ENCODE results near the gene MAGI1.
A peak's percentile ranks its signal among the peaks of the same experiment; 100 is the strongest.

Gene MAGI1

DNA sequence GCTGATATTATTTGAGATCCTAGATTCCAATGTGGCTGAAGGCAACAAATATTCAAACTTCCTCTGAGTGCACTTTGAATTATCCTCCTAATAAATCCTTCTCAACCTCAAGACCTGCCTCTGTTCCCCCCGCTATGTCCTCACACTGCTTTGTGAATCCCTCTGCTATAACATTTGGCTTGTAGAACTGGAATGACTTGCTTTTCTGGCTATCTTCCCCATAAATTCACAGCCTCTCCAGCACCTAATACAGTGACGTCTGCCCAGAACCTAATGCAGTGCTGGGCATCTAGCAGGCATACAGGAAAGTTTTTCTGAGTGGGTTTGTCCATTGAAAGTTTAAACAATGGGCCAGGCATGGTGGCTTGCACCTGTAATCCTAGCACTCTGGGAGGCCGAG is 707.0 kb downstream of the MAGI1 start:
- no peak for DNase-seq

DNA sequence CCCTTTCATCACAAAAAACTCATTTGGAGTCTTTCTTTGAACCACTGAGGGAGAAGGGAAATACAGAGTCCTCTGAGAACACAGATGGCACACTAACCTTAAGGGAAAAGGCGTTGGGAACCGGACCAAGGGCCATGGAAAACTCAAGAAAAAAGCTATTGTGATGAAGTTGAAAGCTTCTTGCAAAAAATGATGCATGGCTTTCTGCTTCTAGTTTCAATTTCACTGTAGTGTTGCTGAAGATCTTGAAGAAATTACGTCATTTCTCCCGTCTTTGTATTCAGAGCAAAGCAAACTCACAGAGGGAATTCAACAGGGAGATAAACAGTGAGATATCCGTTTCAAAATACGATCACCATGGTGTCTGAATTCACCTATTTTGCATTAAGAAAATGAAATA is 708.6 kb downstream of the MAGI1 start:
- no peak for DNase-seq

DNA sequence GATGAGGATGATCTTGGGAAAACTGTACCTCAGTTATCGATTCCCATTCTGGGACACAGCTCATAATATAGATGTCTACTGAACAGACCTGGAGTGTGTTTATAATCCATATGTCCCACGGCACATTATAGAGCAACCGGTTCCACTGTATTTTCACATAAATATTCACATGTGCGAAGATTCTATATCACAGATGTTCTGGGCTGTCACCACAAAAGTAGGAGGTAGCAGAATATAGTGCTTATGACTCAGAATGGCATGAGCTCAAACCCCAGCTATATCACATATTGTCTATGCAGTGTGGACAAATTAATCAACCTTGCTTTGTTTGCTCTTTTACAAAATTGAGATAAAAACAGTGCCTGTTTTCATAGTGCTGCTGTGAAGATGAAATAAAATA is 710.6 kb downstream of the MAGI1 start:
- no peak for DNase-seq

DNA sequence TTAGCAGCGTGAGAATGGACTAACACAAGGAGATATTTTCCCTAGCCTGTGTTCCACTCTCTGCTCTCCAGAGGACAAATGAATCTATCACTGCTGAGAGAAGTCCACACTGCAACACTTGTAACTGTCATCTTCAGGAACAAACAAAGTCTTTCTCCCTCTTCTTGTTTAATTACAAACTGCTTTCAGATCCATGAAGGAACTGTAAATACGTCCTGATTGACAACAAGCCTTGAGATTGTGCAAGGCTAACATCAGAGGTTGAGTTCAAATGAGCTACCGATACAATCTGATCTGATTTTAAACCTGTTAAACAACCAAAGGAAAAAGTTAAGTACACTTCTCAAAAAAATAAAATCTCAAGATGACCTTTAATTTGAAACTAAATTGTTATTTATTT is 712.1 kb downstream of the MAGI1 start:
- DNase-seq, result no peak

DNA sequence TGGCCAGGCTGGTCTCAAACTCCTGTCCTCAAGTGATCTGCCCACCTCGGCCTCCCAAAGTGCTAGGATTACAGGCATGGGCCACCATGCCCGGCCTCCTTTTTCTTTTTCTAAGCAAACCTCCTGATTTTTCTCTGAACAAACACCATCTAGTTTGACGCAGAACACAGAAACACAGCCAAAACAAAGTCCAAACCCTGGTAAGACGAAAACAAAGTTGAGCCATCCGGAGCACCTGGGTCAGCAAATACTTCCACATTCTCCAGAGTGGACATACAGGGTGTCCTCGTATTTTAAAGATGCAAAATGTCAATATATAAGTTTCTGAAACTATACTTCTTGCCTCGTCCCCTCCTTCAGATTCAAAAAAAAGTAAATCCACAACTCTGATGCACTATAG is 715.8 kb downstream of the MAGI1 start:
- no peak for DNase-seq

DNA sequence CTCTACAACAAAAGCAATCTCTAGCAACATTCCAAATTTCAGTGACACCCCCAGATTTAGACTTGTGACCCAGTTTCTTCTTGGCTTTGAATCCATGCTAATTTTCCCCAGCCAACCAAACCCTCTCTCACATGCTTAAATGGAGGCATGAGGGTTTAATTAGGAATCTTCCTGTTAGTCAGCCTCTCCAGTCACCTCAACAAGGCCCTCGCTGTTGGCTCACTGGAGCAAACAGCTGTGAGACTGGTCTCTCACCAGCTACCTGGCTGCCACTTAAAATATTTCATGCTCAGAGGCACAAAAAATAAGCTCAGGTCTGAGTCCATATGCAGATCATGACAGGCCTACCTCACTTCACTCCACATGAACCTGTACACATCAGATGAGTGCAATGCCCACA is 720.5 kb downstream of the MAGI1 start:
- DNase-seq, result peak; percentile 26

DNA sequence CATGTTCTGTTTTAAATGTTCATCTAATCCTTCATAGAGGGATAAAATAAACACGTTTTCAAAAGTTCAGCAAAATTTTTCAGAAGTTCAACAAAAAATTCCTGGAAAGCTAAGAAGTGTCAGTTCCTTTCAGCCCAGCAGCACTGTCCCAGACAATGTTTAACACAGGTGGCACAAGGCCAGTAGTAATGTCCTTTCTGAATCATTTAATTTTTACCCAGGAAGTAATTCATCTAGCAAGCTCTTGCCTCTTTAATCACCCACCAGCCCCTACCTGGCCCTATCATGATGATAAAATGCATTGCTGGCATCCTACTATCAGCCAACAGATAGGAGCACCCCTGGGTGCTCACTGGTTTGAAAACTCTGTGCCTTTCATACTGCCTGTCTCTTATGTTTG is 723.8 kb downstream of the MAGI1 start:
- no peak for DNase-seq

DNA sequence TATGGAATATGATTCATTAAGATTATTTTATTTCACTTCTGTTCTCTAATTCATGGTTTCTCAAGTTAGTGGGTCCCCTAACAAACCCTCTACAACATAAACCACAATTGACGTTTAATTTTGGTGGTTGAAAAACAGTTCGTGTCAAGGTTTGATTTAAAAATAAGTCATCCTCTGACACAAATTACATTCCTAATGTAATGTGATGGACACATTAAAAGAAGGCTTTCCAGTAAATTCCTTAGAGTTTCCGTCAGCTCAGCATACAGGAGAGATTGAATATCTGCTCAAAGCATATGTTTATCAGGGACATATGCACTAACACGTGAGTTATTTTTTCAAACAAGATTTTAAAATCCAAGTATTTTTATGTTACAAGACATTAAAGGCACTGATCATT is 724.4 kb downstream of the MAGI1 start:
- DNase-seq, result peak; percentile 55

DNA sequence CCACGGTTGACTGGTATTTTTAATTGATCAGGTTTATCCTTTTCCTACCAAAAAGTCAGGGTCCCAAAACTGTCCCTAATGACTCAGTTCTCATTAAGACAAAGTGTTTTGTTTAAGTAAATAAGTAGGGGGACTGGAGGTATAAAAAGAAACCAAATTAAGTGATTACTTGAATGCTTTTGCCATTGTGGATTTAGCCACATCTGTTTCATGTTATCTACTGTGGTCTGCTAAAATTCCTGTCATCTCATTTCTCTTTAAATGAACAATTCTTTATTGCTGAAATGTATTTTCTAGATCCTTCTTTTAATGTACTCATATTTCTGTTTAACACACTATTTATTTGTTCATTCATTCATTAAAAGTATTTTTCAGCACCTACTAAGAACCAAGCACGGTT is 725.1 kb downstream of the MAGI1 start:
- peak; percentile 58 for DNase-seq

DNA sequence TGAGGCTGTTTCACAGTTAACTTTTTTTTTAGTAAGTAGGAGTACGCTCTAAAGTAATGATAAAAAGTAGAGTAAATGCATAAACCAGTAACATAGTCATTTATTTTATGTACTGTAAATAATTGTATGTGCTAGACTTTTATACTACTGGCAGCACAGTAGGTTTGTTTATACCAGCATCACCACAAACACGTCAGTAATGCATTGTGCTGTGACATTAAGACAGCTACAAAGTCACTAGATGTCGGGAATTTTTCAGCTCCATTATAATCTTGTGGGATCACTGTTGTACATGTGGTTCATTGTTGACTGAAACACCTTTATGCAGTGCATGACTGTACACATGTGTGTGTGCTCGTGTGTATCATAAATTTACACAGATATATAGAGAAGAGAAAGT is 732.9 kb downstream of the MAGI1 start:
- no peak for DNase-seq
